AG04450 (cell line): ENCODE measurements around the gene GNA12. TPM values are rescaled to one million over a fixed set of nuclear protein-coding genes. Genes with fewer than 3 reads are reported as not detected.
"Not testable (repeated sequence)": the region's sequence is repeated elsewhere in the genome, so short reads cannot be mapped to it uniquely, and the experiment has no call there.

ENCODE experiments used
- CTCF ChIA-PET: fragments of 300-600, 350-600 bp; formaldehyde crosslinking; extraction: SDS; loops from one replicate; lab custom pipeline; 2022; ENCODE audit warnings: antibody characterized with exemption, inconsistent platforms; lab: Charles Lee
- POLR2A ChIA-PET: fragments of 350-600 bp; formaldehyde crosslinking; extraction: SDS; loops from one replicate; lab custom pipeline; 2021; ENCODE audit warnings: antibody characterized with exemption, inconsistent platforms; lab: Yijun Ruan, JAX
- DNase-seq: peaks from one replicate; pipeline ENCODE4 v3.0.0-alpha.2; 2011; ENCODE audit warnings: low read depth, low spot score
- H3K27ac ChIP-seq: one replicate; pipeline ENCODE4 v1.5.1; 2012; ENCODE audit warnings: low read depth, low read length, control low read depth
- H3K27me3 ChIP-seq: one replicate; pipeline ENCODE4 v1.6.0; 2012; ENCODE audit warnings: low read length; ENCODE audit not compliant: control insufficient read depth, insufficient read depth
- H3K4me3 ChIP-seq: 2 replicates; pipeline ENCODE4 v1.5.1; 2011; ENCODE audit warnings: mild to moderate bottlenecking, low read depth, low read length, control low read depth
- H3K9me3 ChIP-seq: 2 replicates; pipeline ENCODE4 v1.5.1; 2012; ENCODE audit warnings: low read length; ENCODE audit not compliant: control insufficient read depth, insufficient read depth
- CTCF ChIP-seq: IDR thresholded peaks from 2 replicates; pipeline ENCODE4 v1.5.1; 2011; ENCODE audit warnings: low read depth, low read length, control low read depth, inconsistent platforms
- polyA plus RNA-seq: library from polyadenylated mRNA; depleted of rRNA; stranded (reverse); fragments of >200 nt; gene quantifications from 2 replicates; pipeline ENCODE4 v1.2.3, GENCODE V29; 2011

The GNA12 gene
- polyA plus RNA-seq, 1 experiment = 97.4 TPM

- ChIA-PET POLR2A (no interaction called here), CTCF (no interaction called here)
- peaks cover 4% of the 10 kb centered on the region for H3K9me3 ChIP-seq
- no peak for TF ChIP-seq CTCF
- no peaks in the 10 kb centered on the region for H3K27me3 ChIP-seq
- no peak overlapping the region for H3K27ac ChIP-seq
- no peak for DNase-seq
- H3K4me3 ChIP-seq = no peak overlapping the region
Observed at GRCh38 chr7:2754912-2755311, 89.2 kb downstream of the GNA12 start.

- H3K9me3 ChIP-seq = peaks cover 4% of the 10 kb centered on the region
- H3K27ac ChIP-seq = no peak overlapping the region
- ChIA-PET CTCF (no interaction called here), POLR2A (interaction anchor here (0.6 to 0.7 kb wide), 3 partner anchors 11 to 406 kb away, joined by 3 to 5 read pairs (median 3); no protein-coding TSS in a partner anchor)
- H3K27me3 ChIP-seq = no peaks in the 10 kb centered on the region
- TF ChIP-seq CTCF = no peak
- DNase-seq = no peak
- no peak overlapping the region for H3K4me3 ChIP-seq
Observed at GRCh38 chr7:2754086-2754485, 90.0 kb downstream of the GNA12 start.

- no peak overlapping the region for H3K27ac ChIP-seq
- CTCF ChIA-PET = no interaction called here
Observed at GRCh38 chr7:2753148-2753547, 91.0 kb downstream of the GNA12 start.

GRCh38 chr7:2751086-2751485 lies 93.0 kb downstream of the GNA12 start:
- no peak for TF ChIP-seq CTCF
- no peak for DNase-seq
- POLR2A ChIA-PET = no interaction called here
- CTCF ChIA-PET = interaction anchor here (1.2 kb wide), 1 partner anchor 114 kb away, joined by 5 read pairs; no protein-coding TSS in a partner anchor
- H3K4me3 ChIP-seq = no peak overlapping the region
- H3K9me3 ChIP-seq = peaks cover 4% of the 10 kb centered on the region
- H3K27ac ChIP-seq = no peak overlapping the region
- H3K27me3 ChIP-seq = no peaks in the 10 kb centered on the region

More at GRCh38 chr7:2753148-2753547, 91.0 kb downstream of the GNA12 start:
- DNase-seq = no peak
- Histone ChIP-seq H3K27me3 (no peaks in the 10 kb centered on the region), H3K9me3 (peaks cover 4% of the 10 kb centered on the region), H3K4me3 (no peak overlapping the region)
- POLR2A ChIA-PET = no interaction called here
- TF ChIP-seq CTCF = no peak

- no peak for TF ChIP-seq CTCF
- Histone ChIP-seq H3K9me3 (peaks cover 3% of the 10 kb centered on the region), H3K27ac (no peak overlapping the region), H3K27me3 (no peaks in the 10 kb centered on the region), H3K4me3 (no peak overlapping the region)
- no peak for DNase-seq
- POLR2A ChIA-PET = no interaction called here
- CTCF ChIA-PET = no interaction called here
Observed at GRCh38 chr7:2750004-2750407, 94.1 kb downstream of the GNA12 start.

GRCh38 chr7:2748684-2749083 lies 95.4 kb downstream of the GNA12 start:
- H3K9me3 ChIP-seq, DNase-seq, H3K27me3 ChIP-seq, POLR2A ChIA-PET, CTCF ChIA-PET, H3K27ac ChIP-seq, H3K4me3 ChIP-seq: not testable (repeated sequence)

- CTCF ChIA-PET, POLR2A ChIA-PET, DNase-seq, H3K27me3 ChIP-seq, H3K4me3 ChIP-seq, H3K27ac ChIP-seq, H3K9me3 ChIP-seq: not testable (repeated sequence)
Observed at GRCh38 chr7:2743523-2744185, 100.5 kb downstream of the GNA12 start.
